ENCODE measurements around the gene SRCIN1. TPM values are rescaled to one million over a fixed set of nuclear protein-coding genes. Genes with fewer than 3 reads are reported as not detected.

Gene SRCIN1
- total RNA-seq, 1 experiment from 2014 or later, result 16.7 TPM

DNA sequence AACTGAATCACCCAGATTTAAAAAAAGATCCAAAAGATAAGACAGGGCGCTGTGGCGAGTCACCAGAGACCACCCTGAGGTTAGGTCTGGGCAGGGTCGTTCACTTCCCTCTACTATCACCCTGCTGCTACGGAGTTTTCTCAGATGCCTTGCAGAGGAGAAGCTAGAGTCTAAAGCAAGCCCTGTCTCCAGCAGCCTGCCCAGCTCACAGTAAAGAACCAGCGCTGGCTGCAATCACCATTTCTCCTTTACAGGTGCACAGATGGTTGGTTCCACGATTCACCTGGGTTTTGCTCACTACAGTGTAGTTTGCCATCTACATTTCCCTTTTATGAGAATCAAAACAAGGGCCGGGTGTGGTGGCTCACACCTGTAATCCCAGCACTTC lies 71.3 kb downstream of the SRCIN1 start:
- Histone ChIP-seq H3F3A (ENCODE audit: insufficient read depth, low read depth) (peaks cover 9% of the 10 kb centered on the region), H3K4me1 (replicated peaks; ENCODE audit: insufficient read depth) (no peaks in the 10 kb centered on the region), H2AFZ (no peak overlapping the region), H3K4me3 (no peak overlapping the region), H4K20me1 (ENCODE audit: insufficient read depth) (no peaks in the 10 kb centered on the region), H3K9me3 (ENCODE audit: insufficient read depth, low read depth) (no peaks in the 10 kb centered on the region), H3K27ac (no peak overlapping the region), H3K79me2 (ENCODE audit: low read depth) (no peaks in the 10 kb centered on the region), H3K36me3 (ENCODE audit: low read depth) (no peaks in the 10 kb centered on the region), H3K27me3 (ENCODE audit: insufficient read depth, low read depth) (no peaks in the 10 kb centered on the region), H3K4me2 (no peak overlapping the region), H3K9me2 (ENCODE audit: insufficient read depth) (no peaks in the 10 kb centered on the region)
- no peak for TF ChIP-seq CTCF (conservative IDR thresholded peaks at IDR 0.05)
- TF ChIP-seq EZH2 (IDR thresholded peaks at IDR 0.05; ENCODE audit: low read depth), result no peak
- no peak for DNase-seq
- no TSS peak for BruUV-seq (replicated peaks)
- POLR2A ChIA-PET (ENCODE audit: unreplicated experiment), result interaction anchor here (0.6 kb wide), 3 partner anchors 9 to 363 kb away, joined by 4 to 6 read pairs (median 5); no protein-coding TSS in a partner anchor
- intact Hi-C loops (cut with micrococcal nuclease; ENCODE audit: unreplicated experiment), result no loop called here
- CTCF ChIA-PET, result interaction anchor here (0.6 kb wide), 1 partner anchor 119 kb away, joined by 4 read pairs; no protein-coding TSS in a partner anchor

DNA sequence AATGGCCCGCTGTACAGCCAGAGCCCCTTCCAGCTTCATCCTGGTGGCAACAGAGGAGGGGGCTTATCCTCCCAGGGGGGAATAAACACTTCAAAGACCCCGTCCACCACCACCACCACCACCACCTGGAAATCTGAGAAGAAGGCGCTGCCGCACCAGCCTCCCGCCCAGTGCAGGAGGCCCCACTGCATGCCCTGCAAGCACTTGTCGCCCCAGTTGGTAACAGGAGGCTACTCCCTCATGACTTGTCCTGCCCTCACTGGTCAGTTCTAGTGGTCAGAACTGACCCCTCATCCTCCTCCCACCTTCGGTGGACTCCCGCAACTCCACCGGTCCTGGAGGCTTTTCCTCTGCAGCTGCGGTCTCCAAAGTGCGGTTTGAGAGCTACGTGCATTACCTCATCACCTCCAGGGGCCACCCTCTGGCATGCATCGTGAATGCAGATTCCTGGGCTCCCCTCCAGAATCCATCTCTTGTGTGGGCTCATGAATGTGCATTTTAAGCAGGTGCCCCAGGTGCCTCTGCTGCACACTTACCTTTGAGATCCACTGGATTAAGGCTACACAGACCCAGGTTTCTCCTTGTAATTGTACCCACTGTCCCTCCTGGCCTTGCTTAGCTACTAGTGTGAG lies 71.8 kb downstream of the SRCIN1 start:
- H3K79me2 ChIP-seq (ENCODE audit: low read depth), result no peaks in the 10 kb centered on the region
- ChIA-PET POLR2A (ENCODE audit: unreplicated experiment) (interaction anchor here (0.6 kb wide), 3 partner anchors 9 to 363 kb away, joined by 4 to 6 read pairs (median 5); no protein-coding TSS in a partner anchor), CTCF (no interaction called here)
- peaks cover 9% of the 10 kb centered on the region for H3F3A ChIP-seq (ENCODE audit: insufficient read depth, low read depth)
- H3K4me3 ChIP-seq, result no peak overlapping the region
- H3K9me2 ChIP-seq (ENCODE audit: insufficient read depth), result no peaks in the 10 kb centered on the region
- intact Hi-C loops (cut with micrococcal nuclease; ENCODE audit: unreplicated experiment), result no loop called here
- no peaks in the 10 kb centered on the region for H3K27me3 ChIP-seq (ENCODE audit: insufficient read depth, low read depth)
- no peaks in the 10 kb centered on the region for H3K9me3 ChIP-seq (ENCODE audit: insufficient read depth, low read depth)
- H2AFZ ChIP-seq, result no peak overlapping the region
- no peak for TF ChIP-seq EZH2 (IDR thresholded peaks at IDR 0.05; ENCODE audit: low read depth)
- TF ChIP-seq CTCF (conservative IDR thresholded peaks at IDR 0.05), result no peak
- H3K36me3 ChIP-seq (ENCODE audit: low read depth), result no peaks in the 10 kb centered on the region
- no peak for DNase-seq
- no peaks in the 10 kb centered on the region for H3K4me1 ChIP-seq (replicated peaks; ENCODE audit: insufficient read depth)
- H3K27ac ChIP-seq, result no peak overlapping the region
- BruUV-seq (replicated peaks), result no TSS peak
- H4K20me1 ChIP-seq (ENCODE audit: insufficient read depth), result no peaks in the 10 kb centered on the region
- H3K4me2 ChIP-seq, result no peak overlapping the region

GRCh38 chr17:38533241-38533640 lies 72.5 kb downstream of the SRCIN1 start:
- Histone ChIP-seq H3K27ac (no peak overlapping the region), H4K20me1 (ENCODE audit: insufficient read depth) (no peaks in the 10 kb centered on the region), H2AFZ (no peak overlapping the region), H3K4me2 (no peak overlapping the region), H3K9me3 (ENCODE audit: insufficient read depth, low read depth) (no peaks in the 10 kb centered on the region), H3K27me3 (ENCODE audit: insufficient read depth, low read depth) (peaks cover 1% of the 10 kb centered on the region; the same call in 1 of the 2 replicates), H3K4me1 (replicated peaks; ENCODE audit: insufficient read depth) (no peaks in the 10 kb centered on the region), H3K9me2 (ENCODE audit: insufficient read depth) (no peaks in the 10 kb centered on the region), H3K79me2 (ENCODE audit: low read depth) (no peaks in the 10 kb centered on the region), H3K36me3 (ENCODE audit: low read depth) (no peaks in the 10 kb centered on the region), H3K4me3 (no peak overlapping the region), H3F3A (ENCODE audit: insufficient read depth, low read depth) (peaks cover 9% of the 10 kb centered on the region)
- intact Hi-C loops (cut with micrococcal nuclease; ENCODE audit: unreplicated experiment), result no loop called here
- DNase-seq, result no peak
- ChIA-PET CTCF (no interaction called here), POLR2A (ENCODE audit: unreplicated experiment) (no interaction called here)
- BruUV-seq (replicated peaks), result no TSS peak
- TF ChIP-seq CTCF (conservative IDR thresholded peaks at IDR 0.05), result no peak

Data from PC-9 (cell line).